ENCODE data around the gene XBP1.
A peak's percentile ranks its signal among the peaks of the same experiment; 100 is the strongest.
"Not testable (repeated sequence)": the region's sequence is repeated elsewhere in the genome, so short reads cannot be mapped to it uniquely, and the experiment has no call there.

XBP1 gene

GRCh38 chr22:28800308-28801041 lies at the start of gene XBP1:
XBP1 (minus strand) TSS chr22:28800569.
- peak; percentile 80 for DNase-seq (ENCODE audit: low read depth)

DNA sequence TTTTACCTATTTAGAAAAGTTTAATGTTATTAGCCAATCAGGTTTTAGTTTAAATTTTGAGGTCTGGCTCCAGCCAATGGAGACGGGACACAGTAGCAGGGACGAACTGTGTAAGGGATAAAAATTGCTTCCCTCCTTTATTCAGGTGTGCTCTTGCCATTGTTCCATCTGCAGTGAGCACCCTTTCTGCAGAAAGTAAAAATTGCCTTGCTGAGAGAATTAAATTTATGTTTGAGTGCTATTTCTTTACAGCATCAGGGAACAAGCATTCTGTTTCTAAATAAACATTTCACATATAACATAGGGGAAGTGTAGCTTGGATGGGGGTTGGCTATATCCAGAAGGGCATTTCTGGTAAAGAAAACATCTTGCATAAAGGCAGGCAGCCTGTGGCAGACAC lies 46.6 kb upstream of the XBP1 start:
- no peak for DNase-seq (ENCODE audit: low read depth)

- DNase-seq (ENCODE audit: low read depth) = not testable (repeated sequence)
Measured at GRCh38 chr22:28844277-28844676, 43.9 kb upstream of the XBP1 start.

- DNase-seq (ENCODE audit: low read depth) = no peak
Measured at GRCh38 chr22:28843633-28844032, 43.3 kb upstream of the XBP1 start.

GRCh38 chr22:28841111-28841510 lies 40.7 kb upstream of the XBP1 start:
- no peak for DNase-seq (ENCODE audit: low read depth)

- DNase-seq (ENCODE audit: low read depth) = no peak
Measured at GRCh38 chr22:28838971-28839370, 38.6 kb upstream of the XBP1 start.

DNA sequence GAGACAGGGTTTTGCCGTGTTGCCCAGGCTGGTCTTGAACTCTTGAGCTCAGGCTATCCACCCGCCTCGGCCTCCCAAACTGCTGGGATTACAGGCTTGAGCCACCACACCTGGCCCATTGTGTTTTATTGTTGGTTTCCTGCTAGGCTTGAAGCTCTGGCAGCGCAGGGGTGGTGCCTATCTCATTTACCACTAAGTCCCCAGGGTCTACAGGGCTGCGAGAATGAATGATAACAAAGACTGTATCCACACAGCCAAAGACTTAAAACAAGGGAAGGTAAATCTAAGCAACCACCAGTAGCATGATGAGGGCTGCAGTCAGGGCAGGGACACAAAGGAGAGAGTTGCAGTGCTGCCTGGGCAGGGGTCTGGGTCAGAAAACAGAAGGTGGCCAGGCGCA lies 37.3 kb upstream of the XBP1 start:
- DNase-seq (ENCODE audit: low read depth) = no peak

- no peak for DNase-seq (ENCODE audit: low read depth)
Measured at GRCh38 chr22:28835630-28836189, 35.3 kb upstream of the XBP1 start.

DNA sequence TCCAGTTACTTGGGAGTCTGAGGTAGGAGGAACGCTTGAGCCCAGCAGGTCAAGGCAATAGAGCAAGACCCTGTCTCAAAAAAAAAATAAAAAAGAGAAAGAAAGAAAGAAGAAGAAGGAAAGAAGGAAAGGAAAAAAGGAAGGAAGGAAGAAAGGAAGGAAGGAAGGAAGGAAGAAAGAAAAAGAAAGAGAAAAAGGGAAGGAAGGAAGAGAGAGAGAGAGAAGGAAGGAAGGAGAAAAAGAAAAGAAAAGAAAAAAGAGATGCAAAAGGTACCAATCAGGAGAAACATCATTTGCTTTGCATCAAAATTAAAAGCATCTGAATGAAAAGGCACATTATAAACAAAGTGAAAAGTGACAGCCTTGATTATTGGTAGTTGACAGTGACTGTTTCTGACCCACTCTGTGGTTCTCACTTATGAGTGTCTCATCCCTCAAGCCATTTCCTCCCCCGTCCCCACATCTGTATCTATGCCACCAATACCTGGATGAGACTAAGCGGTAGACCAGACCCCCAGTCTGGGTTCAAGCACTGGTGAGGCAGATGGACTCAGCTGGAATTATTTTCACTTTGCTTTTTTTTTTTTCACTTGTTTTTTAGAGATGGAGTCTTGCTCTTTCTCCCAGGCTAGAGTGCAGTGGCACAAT lies 33.0 kb upstream of the XBP1 start:
- DNase-seq (ENCODE audit: low read depth) = no peak

GRCh38 chr22:28832731-28833130 lies 32.4 kb upstream of the XBP1 start:
- DNase-seq (ENCODE audit: low read depth) = no peak

- no peak for DNase-seq (ENCODE audit: low read depth)
Measured at GRCh38 chr22:28831140-28832072, 31.0 kb upstream of the XBP1 start.

DNA sequence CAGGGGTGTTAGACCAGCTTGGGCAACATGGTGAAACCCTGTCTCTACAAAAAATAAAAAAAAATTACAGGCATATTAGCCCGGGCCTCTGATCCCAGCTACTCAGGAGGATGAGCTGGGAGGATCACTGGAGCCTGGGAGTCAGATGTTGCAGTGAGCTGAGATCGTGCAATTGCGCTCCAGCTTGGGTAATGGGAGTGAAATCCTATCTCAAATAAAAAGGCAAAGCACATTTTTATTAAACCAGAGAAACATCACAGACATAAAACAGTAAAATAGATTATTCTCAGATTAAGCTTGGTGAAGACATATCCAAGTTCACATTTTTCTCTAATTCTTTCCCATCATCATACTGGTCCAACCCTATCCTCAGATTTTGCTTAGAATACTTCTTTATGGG lies 30.1 kb upstream of the XBP1 start:
- no peak for DNase-seq (ENCODE audit: low read depth)

- peak; percentile 61 for DNase-seq (ENCODE audit: low read depth)
Measured at GRCh38 chr22:28829358-28830181, 29.2 kb upstream of the XBP1 start.

GRCh38 chr22:28826921-28827320 lies 26.6 kb upstream of the XBP1 start:
- no peak for DNase-seq (ENCODE audit: low read depth)

- DNase-seq (ENCODE audit: low read depth) = not testable (repeated sequence)
Measured at GRCh38 chr22:28826430-28826829, 26.1 kb upstream of the XBP1 start.

DNA sequence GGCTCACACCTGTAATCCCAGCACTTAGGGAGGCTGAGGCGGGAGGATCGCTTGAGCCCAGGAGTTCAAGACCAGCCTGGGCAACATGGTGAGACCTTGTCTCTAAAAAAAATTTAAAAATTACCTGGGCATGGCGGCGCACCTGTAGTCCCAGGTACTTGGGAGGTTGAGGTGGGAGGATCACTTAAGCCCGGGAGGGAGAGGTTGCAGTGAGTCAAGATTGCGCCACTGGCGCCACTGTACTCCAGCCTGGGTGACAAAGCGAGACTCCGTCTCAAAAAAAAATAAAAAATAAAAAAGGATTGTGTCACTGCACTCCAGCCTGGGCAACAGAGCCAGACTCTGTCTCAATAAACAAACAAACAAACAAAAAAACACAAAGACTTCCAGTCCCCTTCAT lies 24.1 kb upstream of the XBP1 start:
- DNase-seq (ENCODE audit: low read depth) = not testable (repeated sequence)

- no peak for DNase-seq (ENCODE audit: low read depth)
Measured at GRCh38 chr22:28822930-28823551, 22.7 kb upstream of the XBP1 start.

- DNase-seq (ENCODE audit: low read depth) = no peak
Measured at GRCh38 chr22:28821452-28821851, 21.1 kb upstream of the XBP1 start.

GRCh38 chr22:28820885-28821284 lies 20.5 kb upstream of the XBP1 start:
- no peak for DNase-seq (ENCODE audit: low read depth)

GRCh38 chr22:28819253-28820096 lies 19.1 kb upstream of the XBP1 start:
- DNase-seq (ENCODE audit: low read depth) = no peak

Data from stimulated activated CD4-positive, alpha-beta T cell treated with anti-CD3 and anti-CD28 coated beads, Interleukin-2, amount 100 ng/mL, for 4 hours (primary cell).